GM18870 (cell line): Measurements from ENCODE around the gene FOXK2.
"Not testable (repeated sequence)": the region's sequence is repeated elsewhere in the genome, so short reads cannot be mapped to it uniquely, and the experiment has no call there.

ENCODE experiments used
- ATAC-seq: cut with Tn5 transposase; IDR thresholded peaks from one replicate; pipeline ENCODE4 v1.9.1; 2021; ENCODE audit warnings: moderate library complexity; ENCODE audit not compliant: unreplicated experiment

FOXK2 gene

DNA sequence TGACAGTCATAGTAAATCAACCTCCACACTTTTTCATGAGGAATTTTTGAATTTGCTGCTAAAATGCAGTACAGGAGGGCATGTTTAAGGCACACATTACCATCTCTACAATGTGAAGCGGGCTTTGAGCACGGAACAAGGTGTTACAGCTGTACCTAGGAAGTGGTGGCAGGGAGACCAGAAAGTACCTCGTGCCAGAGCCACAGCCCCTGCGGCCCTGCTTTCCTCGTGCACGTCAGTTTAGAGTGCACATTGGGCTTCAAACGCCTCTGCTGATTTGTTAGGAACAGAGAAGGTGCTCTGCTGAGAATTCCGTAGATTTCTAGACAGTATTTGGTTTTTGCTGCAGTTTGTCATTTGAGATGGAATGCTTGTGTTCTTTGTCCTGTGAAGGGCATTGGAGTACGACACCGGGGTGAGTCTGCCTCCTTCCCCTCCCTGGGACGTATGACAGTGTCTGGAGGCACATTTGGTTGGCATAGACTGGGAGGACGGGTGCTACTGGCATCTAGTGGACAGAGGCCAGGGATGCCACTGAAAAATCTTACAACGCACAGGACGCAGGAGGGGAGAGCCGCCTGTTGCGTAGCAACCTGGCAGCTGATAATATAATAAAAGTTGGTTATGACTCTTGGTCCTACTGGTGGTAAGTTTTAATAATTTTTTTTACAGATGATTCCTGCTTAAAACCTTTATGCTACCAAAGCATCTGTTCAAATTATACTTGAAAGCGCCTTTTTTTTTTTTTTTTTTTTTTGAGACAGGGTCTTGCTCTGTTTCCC lies 9.1 kb downstream of the FOXK2 start:
- no peak for ATAC-seq

DNA sequence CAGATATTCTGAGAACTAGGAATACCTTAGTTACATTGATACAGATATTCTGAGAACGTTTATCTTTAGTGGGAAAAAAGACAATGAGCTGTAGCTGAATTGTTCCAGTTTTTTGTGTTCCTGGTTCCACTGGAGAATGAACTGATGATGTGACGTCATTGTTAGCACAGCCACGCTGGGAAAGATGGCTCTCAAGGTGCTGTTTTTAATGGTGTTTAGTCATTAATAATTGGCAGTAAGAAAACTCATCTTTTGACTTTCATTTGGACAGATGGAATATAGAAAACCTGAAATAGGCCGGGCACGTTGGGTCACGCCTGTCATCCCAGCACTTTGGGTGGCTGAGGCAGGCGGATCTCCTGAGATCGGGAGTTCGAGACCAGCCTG lies 10.4 kb downstream of the FOXK2 start:
- ATAC-seq, result no peak

DNA sequence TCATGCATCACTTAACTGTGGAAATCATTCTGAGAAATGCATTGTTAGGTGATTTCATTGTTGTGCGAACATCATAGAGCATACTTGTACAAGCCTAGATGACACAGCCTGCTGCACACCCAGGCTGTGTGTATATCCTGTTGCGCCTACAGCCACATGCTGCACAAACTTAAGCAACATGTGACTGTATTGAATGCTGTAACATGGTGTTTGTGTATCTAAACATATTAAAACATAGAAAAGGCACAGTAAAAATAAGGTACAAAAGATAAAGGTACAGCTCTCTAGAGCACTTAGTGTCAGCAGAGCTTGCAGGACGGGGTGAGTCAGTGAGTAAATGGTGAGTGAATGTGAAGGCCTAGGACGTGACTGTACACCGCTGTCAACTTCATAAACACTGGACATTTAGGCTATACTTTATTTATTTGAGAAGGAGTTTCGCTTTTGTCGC lies 11.9 kb downstream of the FOXK2 start:
- ATAC-seq, result no peak

DNA sequence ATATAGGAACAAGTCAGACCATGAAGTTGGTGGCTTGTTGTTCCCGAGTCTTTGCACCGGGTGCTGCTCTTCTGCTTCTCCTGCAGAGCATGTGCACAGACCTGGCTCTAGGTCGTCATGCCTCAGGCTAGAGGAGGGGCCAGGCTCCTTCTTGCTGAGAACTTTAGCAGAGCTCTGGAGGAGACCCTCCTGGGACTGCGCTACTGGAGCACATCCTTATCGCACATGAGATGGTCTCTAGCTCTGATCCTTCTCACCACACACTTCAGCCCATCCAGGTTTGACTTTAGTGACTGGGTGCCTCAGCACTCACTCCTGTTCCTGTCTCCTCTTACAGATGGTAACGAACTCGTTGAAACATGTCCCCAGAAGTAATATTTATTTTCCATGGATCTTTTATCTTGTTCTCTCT lies 14.9 kb downstream of the FOXK2 start:
- ATAC-seq, result no peak

DNA sequence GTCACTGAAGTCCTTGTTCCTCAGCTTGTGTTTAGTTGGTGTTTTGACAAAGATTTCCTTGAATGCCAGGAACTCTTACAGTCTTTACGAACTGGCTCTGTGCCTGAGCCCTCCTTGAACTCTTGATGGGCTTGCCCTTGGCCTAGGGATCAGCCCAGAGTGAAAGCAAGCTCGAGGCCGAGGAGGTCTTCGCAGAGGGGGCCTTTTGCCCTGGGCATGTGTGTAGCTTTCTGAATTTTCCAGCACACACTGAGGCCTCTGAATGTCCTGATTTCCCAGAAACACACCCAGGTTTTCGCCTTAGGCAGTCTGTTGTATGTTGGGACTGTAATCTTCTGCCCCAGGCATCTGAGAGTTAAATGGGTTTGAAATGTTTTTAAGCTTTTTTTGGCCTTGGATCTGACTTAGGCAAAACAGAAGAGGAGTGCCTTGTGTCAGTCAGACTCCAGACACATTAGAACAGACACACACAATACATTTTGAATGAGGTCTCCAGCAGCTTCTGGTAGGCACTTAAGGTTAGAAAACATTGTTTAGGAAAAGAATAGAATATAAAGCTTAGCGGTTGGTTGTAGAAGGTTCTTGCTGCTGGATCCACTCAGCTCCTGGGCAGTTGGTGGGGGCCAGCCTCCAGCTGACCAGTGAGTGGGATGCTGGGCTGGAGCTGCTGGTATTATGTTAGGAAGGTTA lies 17.1 kb downstream of the FOXK2 start:
- ATAC-seq, result no peak

DNA sequence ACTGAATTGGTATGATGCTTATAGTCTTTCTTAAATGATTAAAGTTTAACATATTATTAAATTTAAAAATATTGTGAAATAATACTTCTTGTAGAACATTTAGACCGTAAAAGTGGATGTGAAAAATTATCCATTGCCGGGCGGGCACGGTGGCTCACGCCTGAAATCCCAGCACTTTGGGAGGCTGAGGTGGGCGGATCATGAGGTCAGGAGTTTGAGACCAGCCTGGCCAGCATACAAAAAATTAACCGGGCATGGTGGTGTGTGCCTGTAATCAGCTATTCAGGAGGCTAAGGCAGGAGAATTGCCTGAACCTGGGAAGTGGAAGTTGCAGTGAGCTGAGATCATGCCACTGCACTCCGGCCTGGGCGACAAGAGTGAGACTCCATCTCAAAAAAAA lies 17.7 kb downstream of the FOXK2 start:
- ATAC-seq, result not testable (repeated sequence)

DNA sequence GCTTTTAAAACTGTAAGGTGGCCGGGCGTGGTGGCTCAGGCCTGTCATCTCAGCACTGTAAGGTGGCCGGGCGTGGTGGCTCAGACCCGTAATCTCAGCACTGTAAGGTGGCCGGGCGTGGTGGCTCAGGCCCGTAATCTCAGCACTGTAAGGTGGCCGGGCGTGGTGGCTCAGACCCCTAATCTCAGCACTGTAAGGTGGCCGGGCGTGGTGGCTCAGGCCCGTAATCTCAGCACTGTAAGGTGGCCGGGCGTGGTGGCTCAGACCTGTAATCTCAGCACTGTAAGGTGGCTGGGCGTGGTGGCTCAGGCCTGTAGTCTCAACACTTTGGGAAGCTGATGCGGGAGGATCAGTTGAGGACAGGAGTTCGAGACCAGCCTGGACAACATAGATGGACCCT lies 19.5 kb downstream of the FOXK2 start:
- ATAC-seq, result not testable (repeated sequence)

DNA sequence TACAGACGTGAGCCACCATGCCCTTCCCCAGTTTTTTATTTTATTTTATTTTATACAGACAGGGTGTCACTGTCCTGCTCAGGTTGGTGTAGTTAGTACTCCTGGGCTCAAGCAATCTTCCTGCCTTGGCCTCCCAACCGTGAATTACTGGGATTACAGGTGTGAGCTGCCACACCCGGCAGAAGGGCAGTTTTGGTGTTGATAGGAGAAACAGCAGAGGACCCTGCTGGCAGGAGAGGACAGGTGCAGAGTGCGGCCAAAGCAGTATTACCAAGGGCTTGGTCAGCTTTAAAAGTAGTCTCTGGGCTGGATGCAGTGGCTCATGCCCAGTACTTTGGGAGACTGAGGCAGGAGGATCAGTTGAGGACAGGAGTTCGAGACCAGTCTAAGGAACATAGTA lies 22.9 kb downstream of the FOXK2 start:
- ATAC-seq, result no peak

DNA sequence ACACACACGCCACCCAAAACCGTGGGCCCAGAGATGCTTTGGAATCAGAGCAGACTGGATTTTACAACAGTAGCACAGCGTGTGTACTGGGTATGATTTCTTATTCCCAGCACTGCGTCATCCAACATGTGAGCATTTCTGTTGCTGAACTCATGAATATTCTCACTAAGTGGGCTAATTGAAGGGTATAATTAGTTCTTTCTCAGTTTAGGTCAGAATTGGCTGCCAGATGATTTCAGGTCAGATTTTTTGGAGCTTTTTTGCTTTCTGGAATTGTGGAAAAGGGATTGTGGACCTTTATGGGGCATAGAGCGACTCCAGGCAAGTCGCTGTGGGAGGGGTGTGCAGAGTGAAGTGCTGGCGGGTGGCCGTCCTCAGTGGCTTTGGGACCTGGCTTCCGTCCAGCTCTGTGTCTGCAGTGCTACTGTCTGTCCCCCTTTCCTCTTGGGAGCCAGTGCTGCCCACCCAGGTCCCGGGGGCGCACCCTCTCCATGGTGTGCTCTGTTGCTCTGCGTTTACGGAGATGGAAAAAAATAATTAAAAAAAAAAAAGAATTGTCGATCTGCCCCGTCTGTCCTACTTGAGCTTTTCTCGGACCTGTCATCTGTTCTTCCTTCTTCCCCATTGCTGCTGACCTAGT lies 25.0 kb downstream of the FOXK2 start:
- no peak for ATAC-seq

DNA sequence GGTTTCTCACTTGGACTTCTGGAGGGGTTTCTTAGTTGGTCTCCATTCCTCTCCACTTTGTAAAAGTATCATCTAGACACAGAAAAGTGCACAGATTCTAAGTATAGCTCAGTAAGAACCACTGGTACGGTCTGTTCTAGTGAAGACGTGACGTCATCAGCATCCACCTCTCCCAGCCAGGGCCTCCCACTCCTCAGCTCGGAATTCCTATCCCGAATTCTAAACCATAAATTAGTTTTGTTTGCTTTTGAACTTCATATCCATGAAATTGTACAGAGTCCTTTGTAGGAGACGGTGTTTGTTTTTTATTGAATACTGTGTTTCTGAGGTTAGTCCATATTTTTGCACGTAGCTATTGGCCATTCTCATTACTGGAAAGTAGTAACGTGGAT lies 25.5 kb downstream of the FOXK2 start:
- ATAC-seq, result no peak

DNA sequence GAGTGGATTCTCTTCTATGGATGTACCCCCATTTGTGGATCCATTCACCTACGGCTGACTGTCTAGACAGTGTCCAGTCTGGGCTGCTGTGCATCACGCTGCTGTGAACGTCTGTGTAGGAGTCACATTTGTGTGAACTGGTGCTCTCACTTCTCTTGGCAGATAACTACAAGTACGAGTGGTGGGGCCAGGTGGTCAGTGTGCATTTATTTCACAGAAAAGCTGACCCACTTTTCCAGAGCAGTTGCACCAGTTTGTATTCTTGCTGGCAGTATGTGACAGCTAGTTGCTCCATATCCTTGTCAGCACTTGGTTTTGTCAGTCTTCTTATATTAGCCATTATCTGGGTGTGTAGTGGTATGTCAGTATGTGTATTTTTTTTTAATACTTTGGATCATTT lies 28.4 kb downstream of the FOXK2 start:
- ATAC-seq, result no peak

DNA sequence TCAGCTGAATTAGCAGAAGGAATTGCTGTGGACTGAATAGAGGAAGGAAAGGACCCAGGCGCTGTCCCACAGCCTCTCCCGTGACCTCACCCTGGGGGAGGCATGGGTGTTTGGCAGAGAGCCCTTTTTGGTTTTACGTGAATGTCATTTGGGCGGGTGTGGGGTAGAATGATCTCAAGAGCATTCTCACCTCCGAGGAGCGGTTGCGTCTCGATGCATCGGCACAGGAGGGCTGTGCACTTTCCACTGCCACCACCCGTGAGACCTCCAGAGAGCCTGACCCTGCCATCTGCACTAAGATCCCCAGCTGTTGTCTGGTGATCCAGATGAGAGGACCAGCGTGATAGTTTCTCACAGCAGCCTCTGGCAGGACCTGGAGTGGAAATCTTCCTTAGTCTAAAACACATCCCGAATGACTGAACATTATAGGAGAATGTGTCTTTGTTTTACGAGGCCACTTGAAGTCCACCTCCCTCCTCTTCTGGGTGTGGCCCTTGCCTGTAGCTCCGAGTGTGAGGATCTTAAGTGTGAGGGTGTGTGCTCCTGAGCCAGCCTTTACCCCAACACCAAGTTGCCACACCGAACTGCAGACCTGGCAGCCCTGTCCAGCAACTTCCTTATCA lies 29.3 kb downstream of the FOXK2 start:
- no peak for ATAC-seq

DNA sequence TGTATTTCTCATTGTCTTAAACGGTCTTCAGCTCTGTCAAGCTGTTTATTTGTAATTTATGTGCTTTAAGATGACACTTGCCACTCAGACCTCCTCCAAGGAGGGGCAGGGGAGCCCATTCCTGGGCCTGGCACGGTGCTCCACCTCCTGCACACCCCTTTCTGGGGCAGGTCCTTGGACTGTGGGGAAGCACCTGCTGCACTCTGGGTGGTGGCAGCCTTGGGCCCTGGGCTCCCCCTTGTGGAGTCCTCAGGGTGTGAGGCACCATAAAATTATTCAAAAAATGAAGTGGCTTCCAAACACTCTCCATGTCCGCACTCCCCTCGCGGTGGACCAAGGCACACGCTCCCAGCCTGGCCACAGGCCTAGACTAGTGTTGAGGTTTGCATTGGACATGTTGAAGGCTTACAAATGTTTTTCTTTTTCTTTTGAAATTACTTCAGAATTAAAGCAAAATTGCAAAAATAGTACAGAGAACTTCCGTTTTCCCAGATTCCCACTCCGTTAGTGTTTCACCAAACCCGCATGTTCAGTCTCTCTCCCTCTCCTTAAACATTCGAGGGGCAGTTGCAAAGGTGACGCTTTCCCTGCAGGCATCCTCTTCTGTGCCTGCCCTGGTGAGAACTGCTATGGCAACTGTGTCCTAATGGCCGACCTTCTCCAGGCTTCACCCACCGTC lies 32.4 kb downstream of the FOXK2 start:
- ATAC-seq, result no peak

DNA sequence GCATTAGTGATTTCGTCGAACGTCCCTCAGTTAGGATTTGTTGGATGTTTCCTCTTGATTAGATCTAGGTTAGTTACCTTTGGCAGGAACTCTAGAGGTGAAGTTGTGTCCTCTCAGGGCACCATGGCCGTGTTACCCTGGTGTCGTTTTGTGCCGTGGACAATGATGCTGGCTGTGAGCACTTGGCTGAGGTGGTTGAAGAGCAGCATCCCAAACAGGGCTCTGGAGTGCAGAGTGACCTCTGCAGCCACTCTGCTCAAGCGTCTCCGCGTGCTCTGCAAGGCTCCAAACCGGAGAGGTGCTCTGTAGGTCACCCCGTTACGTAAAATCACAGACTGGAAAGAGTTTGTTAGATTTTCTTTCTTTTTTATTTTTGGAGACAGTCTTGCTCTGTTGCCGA lies 33.0 kb downstream of the FOXK2 start:
- no peak for ATAC-seq

DNA sequence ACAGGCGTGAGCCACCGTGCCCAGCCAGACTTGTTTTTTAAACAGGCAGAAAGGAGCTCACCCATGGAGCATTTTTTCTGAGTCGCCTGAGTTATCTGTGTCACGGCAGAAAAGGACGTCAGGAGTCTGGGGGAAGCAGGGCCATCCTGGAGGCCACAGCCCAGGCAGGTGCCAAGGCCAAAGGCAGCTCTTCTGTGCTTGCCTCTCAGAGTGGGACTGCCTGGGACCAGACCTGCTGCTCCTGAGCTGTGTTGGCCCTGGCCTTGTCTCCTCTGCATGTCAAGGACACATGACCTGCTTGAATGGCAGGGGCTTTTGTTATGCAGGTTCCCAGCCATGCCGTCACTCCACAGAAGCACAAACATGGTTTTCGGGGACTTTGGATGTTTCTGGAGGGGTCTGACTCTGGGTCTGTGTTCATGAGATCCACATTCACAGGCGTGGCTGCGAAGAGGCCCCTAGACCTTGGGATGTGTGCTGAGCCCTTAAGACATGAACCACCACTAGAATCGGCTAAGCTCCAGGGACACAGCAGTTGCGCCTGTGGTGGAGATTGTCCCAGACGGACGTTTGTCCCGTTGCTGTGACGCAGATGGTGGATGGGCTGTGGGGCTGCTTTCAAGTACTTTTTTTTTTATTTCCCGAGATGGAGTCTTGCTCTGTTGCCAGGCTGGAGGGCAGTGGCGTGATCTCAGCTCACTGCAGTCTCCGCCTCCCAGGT lies 33.8 kb downstream of the FOXK2 start:
- ATAC-seq, result no peak

DNA sequence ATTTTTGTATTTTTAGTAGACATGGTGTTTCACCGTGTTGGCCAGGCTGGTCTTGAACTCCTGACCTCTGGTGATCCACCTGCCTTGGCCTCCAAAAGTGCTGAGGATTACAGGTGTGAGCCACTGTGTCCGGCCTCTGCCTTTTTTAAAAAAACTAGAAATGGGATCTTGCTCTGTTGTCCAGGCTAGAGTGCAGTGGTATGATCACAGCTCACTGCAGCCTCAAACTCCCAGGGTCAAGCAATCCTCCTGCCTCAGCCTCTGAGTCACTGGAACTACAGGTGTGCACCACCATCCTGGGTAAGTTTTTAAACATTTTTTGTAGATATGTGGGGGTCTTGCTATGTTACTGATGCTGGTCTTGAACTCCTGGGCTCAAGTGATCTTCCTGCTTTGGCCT lies 38.0 kb downstream of the FOXK2 start:
- ATAC-seq, result not testable (repeated sequence)

DNA sequence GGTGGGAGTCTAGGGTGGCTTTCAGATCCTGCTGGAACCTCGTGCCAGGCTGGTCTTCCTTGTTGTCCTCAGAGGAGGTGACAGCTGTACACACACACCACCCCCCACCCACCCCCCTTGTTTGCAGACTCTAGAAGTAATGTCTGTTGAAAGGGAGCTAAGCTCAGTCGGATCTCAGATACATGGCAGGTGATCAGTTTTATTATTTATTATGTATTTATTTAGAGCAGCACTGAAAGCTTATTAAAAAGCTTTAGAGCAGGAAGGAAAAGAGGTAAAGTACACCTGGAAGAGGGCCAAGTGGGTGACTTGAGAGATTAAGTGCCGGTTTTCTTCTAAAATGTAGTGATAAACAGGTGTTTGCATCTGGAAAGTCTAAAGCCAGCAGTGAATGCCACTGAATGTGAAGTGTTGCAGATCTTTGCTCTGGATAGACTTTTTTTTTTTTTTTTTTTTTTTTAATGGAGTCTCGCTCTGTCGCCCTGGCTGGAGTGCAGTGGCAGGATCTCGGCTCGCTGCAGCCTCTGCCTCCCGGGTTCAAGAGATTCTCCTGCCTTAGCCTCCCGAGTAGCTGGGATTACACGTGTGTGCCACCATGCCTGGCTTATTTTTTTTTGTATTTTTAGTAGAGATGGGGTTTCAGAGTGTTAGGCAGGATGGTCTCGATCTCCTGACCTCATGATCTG lies 40.2 kb downstream of the FOXK2 start:
- no peak for ATAC-seq

DNA sequence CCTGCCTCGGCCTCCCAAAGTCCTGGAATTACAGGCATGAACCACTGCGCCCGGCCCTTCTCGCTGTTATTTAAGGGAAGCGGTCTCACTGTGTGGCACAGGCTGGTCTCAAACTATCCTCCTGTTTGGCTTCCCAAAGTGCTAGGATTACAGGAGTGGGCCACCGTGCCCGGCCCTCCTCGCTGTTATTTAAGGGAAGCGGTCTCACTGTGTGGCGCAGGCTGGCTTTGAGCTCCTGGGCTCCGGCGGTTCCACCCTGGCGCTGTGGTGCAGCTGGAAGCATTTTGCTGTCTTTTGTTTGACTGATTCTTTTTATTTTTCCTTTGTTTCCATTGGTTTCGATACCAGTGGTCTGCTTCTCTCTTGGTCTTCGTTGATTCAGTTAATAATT lies 40.7 kb downstream of the FOXK2 start:
- no peak for ATAC-seq

DNA sequence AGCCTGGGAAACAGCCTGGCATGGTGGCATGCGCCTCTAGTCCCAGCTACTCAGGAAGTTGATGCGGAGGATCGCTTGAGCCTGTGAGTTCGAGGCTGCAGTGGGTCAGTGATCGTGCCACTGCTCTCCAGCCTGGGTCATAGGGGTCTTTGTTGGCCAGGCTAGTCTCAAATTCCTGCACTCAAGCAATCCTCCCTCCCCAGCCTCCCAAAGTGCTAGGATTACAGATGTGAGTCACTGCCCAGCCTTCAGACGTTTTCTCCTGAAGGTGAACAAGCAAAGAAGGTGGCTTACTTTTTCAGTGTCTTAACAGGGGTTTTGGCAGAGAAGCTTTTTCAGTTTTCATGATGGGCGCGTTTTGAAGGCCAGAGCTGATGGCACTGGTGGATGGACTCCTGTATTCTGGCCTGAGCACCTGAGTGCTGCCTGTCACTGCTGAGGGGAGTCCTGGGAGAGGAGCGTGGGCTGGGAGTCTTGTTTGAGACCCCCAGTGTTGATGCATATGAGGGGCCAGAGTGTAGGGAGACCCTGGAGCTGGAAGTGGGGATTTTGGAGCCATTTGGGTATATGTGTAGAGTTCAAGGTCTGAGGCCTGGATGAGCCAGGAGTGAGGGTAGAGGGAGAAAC lies 41.4 kb downstream of the FOXK2 start:
- ATAC-seq, result no peak
